NCI-H510A (cell line): Measurements from ENCODE around the gene GUCY1B1.

Experiments
- DNase-seq: peaks from one replicate; lab custom pipeline; 2025; lab: John Stamatoyannopoulos, UW

The GUCY1B1 gene

GRCh38 chr4:155799116-155799793, 40.4 kb downstream of the GUCY1B1 start:
- DNase-seq = no peak

DNA sequence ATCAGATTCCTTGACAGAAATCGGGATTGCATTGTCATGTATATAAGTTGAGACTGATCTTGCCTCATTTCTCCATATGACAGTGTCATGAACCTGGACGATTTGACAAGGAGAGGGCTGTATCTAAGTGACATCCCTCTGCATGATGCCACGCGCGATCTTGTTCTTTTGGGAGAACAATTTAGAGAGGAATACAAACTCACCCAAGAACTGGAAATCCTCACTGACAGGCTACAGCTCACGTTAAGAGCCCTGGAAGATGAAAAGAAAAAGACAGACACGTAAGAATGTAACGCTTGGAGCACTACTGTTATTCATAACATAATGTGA, 40.9 kb downstream of the GUCY1B1 start:
- no peak for DNase-seq

- no peak for DNase-seq
These were observed 42.0 kb downstream of the GUCY1B1 start for GRCh38 chr4:155800685-155801343.

- DNase-seq = no peak
These were observed 43.6 kb downstream of the GUCY1B1 start for GRCh38 chr4:155802190-155802959.

GRCh38 chr4:155805016-155805415, 46.2 kb downstream of the GUCY1B1 start:
- DNase-seq = no peak

GRCh38 chr4:155807021-155807420, 48.2 kb downstream of the GUCY1B1 start:
- no peak for DNase-seq

DNA sequence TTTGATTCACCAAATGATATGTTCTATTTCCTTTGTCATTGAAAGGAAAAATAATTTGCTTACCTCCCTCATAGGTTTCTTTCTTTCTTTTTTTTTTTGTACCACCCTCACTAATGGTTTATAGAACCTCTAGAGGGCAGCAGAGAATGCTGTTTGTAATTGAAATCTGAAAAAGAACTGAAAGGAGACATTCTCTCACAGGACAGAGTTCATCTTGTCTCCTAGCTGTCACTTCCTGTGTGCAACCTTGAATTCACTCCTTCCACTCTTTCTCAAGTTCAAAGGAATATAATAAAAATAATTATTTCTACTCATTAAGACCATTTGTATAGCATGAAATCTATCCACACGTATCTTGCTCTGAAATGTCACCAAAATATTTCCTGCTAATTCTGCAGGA, 51.0 kb downstream of the GUCY1B1 start:
- DNase-seq = peak; percentile 7

GRCh38 chr4:155811083-155811482, 52.3 kb downstream of the GUCY1B1 start:
- DNase-seq = no peak

GRCh38 chr4:155818639-155819038, 59.8 kb downstream of the GUCY1B1 start:
- DNase-seq = no peak

DNA sequence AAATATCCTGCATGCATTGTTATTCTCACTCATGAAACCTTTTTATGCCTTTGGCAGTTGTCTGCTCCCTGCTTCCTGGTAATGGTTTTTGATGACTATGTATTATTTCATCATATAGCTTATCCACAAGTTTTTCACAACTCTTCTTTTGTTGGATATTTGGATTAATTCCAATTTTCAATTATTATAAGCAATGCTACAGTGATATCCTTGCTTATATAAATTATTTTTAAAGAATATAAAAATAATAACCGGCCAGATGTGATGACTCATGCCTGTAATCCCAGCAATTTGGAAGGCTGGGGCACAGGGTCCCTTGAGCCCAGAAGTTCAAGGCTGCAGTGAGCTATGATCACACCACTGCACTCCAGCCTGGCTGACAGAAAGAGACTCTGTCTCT, 60.2 kb downstream of the GUCY1B1 start:
- no peak for DNase-seq

- no peak for DNase-seq
These were observed 62.2 kb downstream of the GUCY1B1 start for GRCh38 chr4:155820887-155821518.

DNA sequence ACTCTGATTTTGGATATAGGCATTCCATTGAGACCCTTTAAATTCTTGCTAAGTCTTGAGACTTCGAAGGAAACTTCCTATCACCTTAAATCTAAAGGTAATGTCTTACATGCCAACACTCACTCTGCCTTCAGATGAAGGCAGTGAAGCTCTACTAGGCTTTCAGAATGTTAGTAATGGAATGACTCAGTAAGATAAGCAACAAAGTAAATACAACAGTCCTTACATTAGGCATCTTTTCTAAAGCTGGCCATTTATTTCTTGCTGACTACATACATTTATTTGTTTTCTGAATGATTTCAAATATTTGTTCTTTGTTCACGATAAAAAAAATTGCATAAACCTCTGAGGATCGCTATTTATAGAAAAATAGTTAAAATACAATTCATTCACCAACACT, 63.8 kb downstream of the GUCY1B1 start:
- DNase-seq = no peak

- DNase-seq = no peak
These were observed 69.8 kb downstream of the GUCY1B1 start for GRCh38 chr4:155828628-155829027.

GRCh38 chr4:155832664-155833063, 73.8 kb downstream of the GUCY1B1 start:
- DNase-seq = no peak

DNA sequence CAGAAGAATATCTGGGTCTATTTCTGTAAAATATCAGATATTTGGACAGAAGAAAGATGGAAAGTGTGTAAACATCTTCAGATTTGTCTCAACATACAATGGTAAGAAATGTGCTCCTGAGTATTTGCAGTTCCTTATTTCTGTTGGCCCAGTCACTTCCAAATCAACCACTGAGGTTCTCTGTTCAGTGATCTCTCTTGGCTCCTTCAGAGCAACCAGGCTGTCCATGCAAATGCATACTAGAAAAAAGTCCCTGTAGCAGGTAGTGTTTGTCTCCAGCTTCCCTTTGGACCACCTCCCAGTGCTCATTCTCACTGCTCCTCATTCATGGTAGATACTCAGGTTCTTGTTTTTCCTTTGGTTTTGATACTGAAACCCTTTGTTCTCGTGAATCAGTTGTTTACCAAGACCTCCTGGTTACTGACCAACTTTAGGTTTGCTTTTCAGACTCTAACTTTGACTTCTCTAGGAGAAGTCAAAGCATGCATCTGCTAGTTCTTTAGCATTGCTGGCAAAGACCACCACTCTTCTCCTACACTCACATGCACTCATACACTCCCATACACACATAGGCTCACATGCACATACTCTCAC, 78.5 kb downstream of the GUCY1B1 start:
- no peak for DNase-seq

- no peak for DNase-seq
These were observed 83.3 kb downstream of the GUCY1B1 start for GRCh38 chr4:155842080-155842479.

GRCh38 chr4:155846929-155847328, 88.1 kb downstream of the GUCY1B1 start:
- DNase-seq = no peak

- no peak for DNase-seq
These were observed 90.2 kb downstream of the GUCY1B1 start for GRCh38 chr4:155849042-155849441.

GRCh38 chr4:155853189-155853588, 94.4 kb downstream of the GUCY1B1 start:
- DNase-seq = no peak

- DNase-seq = no peak
These were observed 95.9 kb downstream of the GUCY1B1 start for GRCh38 chr4:155854582-155855226.

DNA sequence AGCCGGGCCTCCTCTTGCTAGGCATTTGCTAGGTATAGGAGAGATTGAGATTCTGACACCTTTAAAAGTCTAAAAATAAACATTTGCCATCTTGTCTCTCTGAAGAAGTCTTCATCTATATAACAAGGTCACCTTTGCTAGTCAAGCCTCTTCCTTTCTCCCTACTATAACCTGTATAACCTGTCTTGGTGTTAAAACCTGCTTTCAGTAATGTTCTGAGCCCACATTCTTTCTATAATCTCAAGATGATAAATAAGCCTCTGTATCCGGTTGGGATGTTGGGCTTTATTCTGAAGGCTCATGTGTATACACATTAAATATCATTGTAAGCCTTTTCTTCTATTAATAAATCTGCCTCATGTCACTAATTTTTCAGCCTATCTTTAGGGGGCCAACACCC, 97.1 kb downstream of the GUCY1B1 start:
- no peak for DNase-seq
